ENCODE results near the gene PNPLA2.

Gene PNPLA2

DNA sequence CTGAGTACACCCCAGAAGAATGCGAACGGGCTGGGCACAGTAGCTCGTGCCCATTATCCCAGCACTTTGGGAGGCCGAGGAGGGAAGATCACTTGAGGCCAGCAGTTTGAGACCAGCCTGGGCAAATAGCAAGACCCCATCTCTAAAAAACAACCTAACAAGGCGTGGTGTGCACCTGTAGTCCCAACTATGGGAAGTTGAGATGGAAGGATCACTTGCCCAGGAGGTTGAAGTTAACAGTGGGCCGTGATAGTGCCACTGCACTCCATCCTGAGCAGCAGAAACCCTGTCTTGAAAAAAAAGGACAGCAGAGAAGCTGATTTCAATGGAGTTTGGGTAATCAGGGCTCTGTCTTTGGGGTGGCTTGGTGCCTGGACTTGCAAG is 5.7 kb upstream of the PNPLA2 start:
- no peak for DNase-seq (ENCODE audit: insufficient read length, low spot score)
- no peak for FAIRE-seq

DNA sequence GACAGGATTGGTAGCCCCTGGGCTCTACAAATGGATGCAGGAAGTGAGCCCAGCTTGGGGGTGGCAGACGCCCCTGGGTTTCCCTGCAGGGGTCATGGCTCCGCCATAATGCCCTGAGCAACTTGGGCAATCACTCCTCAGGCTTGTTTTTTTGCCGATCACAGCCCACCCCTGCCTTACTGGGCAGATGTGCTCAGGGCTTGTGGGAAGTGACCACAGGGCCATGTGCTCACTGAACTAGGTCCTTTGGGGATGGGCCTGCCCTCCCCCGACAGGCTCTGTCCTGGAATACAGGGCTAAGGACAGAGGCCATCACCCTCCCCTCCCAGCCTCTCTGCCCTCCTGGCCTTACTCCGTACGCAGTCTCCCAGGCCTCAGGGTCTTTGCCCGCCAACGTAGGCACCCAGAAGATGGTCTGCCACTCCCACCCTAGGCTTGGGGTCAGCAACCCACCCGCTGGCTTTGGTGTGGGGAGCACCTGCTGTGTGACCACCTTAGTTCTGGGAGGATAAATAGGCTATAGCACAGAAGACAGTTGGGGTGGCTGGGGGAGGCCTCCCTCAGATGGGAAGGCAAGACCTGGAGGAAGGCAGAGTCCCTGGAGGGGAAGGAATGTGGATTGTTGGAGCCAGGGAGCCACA is 5.1 kb upstream of the PNPLA2 start:
- FAIRE-seq (no peak), DNase-seq (ENCODE audit: insufficient read length, low spot score) (no peak)

- FAIRE-seq: no peak
- DNase-seq (ENCODE audit: insufficient read length, low spot score): no peak
Observed at GRCh38 chr11:815675-816432, 2.9 kb upstream of the PNPLA2 start.

GRCh38 chr11:816433-816779 is 2.3 kb upstream of the PNPLA2 start:
- no peak for FAIRE-seq
- DNase-seq (ENCODE audit: insufficient read length, low spot score): no peak

- DNase-seq (ENCODE audit: insufficient read length, low spot score) (peak; percentile 88), FAIRE-seq (peak; percentile 80)
Observed at GRCh38 chr11:819129-819931, 616 bp downstream of the PNPLA2 start.

DNA sequence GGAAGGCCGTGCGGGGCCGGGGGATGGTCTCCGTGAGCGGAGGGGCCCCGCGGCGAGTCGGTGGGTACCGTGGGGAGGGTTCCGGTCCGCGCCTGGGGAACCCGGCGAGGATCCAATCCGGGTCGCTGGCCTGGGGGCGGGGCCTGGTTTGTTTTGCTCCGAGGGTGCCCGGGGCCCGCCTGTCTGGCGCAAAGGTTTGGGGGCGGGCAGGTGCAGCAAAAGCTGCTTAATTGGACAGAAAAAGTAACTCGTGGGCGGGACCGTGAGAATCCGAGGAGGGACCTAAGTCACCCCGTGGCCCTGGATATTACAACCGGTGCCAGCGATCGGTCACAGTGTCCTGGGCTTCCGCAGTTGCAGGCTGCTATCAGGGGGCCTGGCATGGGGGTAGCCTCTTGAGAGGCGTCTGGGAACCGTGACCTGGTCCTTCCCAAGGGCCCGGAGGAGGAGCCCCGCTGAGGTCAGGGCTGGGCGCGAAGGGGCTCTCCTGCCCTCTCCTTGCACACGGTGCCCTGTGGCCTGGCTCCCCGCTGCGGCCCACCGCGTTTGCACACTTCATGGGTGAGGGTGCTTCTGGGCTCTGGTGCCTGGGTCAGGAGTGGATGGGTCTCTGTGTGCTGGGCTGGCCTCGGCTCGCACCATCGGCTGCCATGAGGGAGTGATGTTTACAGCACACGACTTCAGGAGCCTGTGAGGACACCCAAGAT is 1.4 kb downstream of the PNPLA2 start:
- DNase-seq (ENCODE audit: insufficient read length, low spot score): peak; percentile 98
- FAIRE-seq: peak; percentile 98

- no peak for DNase-seq (ENCODE audit: insufficient read length, low spot score)
Observed at GRCh38 chr11:820655-821511, 2.2 kb downstream of the PNPLA2 start.

DNA sequence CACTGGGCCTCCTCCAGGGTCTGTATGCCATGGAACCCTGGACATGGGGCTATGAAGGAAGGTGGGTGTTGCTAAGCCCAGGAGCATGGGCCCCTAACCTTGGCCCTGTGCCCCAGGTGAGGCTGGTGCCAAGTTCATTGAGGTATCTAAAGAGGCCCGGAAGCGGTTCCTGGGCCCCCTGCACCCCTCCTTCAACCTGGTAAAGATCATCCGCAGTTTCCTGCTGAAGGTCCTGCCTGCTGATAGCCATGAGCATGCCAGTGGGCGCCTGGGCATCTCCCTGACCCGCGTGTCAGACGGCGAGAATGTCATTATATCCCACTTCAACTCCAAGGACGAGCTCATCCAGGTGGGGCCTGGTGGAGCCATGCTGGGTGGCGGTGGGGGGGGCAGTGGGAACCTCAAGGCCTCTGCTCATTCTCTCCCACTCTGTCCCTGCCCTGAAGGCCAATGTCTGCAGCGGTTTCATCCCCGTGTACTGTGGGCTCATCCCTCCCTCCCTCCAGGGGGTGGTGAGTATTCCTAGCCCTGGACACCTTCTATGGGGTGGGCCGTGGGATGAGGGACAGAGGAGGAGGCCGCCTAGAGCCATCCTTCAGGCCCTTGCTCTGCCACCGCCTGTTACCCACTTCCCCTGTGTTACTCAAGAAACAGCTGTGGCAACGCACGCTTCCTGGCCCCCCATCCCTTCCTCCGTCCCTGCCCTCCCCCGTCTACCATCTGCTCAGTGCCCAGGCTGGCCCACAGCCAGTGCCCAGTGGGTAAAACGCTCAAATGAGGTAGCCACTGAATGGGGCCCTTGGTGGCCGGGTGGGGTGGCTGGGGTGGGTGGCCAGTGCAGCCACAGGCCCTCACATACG is 3.0 kb downstream of the PNPLA2 start:
- FAIRE-seq (no peak), DNase-seq (ENCODE audit: insufficient read length, low spot score) (no peak)

More at GRCh38 chr11:820655-821511, 2.2 kb downstream of the PNPLA2 start:
- FAIRE-seq: no peak

- DNase-seq (ENCODE audit: insufficient read length, low spot score) (no peak), FAIRE-seq (no peak)
Observed at GRCh38 chr11:823441-824291, 5.0 kb downstream of the PNPLA2 start.

- DNase-seq (ENCODE audit: insufficient read length, low spot score) (no peak), FAIRE-seq (no peak)
Observed at GRCh38 chr11:824292-824880, 5.7 kb downstream of the PNPLA2 start.

DNA sequence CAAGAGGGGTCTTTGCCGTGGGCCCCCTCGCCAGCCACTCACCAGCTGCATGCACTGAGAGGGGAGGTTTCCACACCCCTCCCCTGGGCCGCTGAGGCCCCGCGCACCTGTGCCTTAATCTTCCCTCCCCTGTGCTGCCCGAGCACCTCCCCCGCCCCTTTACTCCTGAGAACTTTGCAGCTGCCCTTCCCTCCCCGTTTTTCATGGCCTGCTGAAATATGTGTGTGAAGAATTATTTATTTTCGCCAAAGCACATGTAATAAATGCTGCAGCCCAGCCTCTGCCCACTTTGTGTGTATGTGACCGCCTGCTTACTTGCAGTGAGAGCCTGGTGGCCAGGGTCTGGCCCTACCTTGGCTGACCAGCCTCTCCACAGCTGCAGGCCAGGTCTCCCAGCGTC is 6.2 kb downstream of the PNPLA2 start:
- FAIRE-seq (no peak), DNase-seq (ENCODE audit: insufficient read length, low spot score) (no peak)

DNA sequence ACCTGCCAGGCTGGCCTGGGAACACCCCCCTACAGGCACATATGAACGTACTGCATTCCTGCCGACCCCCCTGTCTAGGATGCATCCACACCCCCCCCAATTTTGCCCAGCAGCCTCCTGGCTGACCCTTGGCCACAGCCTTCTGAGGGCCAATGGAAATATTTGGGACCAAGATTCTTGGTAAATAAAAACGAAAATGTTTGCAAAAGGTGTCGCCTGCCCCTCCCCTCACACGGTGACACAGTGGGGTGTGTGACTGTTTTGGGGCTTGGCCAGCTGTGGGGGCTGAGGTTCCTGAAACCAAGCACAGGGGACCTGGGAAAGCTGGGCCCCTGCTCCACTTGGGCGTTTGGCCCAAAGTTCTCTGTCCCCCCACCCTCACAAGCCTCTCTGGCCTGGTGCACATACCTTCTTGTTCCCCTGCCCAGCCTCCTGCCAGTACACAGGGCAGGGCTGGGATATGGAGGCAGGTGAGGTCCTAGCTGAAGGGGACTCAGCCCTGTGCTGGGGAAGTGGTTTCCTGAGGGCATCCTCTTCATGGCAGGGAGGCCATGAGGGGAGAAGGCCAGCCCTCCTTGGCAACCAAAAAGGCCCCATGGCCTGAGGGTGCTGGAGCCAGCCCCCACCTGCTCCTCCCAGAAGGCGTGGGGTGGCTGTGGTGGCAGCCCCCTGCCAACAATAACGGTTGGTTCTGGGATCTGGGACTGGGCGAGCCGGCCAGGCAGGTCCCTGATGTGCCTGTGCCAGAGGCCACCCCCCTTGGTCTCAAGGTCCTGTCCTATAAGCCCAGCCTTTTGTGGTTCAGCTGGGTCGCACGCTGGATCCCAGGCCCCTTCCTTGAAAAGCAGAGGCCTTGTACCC is 6.9 kb downstream of the PNPLA2 start:
- DNase-seq (ENCODE audit: insufficient read length, low spot score): no peak
- no peak for FAIRE-seq

DNA sequence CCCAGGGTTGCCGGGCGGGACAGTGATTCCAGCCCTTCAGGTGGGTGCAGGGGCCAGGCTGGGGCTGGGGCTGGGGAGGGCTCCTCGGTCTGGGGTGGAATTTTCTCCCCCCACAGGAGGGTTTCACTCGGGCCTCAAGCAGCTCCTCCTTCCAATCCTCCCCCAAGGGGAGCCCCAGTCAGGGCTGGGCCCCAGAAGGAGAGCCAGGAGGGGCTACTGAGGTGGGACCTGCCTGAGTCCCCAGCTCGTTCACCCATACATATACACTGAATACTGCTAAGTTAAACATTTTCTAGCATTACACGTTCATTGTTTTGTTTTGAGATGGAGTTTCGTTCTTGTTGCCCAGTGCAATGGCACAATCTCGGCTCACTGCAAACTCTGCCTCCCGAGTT is 7.5 kb downstream of the PNPLA2 start:
- no peak for DNase-seq (ENCODE audit: insufficient read length, low spot score)
- FAIRE-seq: peak; percentile 68

DNA sequence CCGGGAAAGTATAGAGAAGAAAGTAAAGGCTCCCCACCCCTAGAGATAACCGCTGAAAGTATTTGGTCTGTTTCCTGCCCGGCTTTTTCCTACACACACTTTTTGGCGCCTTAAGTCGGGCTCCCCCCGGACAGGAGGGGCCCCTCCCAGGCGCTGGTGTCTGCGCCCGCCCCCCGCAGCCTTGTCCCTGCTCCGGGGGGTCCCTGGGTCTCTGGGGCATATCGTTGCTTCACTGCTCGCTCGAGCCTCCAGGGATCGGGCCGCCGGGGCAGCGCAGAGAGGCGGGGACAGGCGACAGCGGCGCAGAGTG is 8.1 kb downstream of the PNPLA2 start:
- no peak for DNase-seq (ENCODE audit: insufficient read length, low spot score)

DNA sequence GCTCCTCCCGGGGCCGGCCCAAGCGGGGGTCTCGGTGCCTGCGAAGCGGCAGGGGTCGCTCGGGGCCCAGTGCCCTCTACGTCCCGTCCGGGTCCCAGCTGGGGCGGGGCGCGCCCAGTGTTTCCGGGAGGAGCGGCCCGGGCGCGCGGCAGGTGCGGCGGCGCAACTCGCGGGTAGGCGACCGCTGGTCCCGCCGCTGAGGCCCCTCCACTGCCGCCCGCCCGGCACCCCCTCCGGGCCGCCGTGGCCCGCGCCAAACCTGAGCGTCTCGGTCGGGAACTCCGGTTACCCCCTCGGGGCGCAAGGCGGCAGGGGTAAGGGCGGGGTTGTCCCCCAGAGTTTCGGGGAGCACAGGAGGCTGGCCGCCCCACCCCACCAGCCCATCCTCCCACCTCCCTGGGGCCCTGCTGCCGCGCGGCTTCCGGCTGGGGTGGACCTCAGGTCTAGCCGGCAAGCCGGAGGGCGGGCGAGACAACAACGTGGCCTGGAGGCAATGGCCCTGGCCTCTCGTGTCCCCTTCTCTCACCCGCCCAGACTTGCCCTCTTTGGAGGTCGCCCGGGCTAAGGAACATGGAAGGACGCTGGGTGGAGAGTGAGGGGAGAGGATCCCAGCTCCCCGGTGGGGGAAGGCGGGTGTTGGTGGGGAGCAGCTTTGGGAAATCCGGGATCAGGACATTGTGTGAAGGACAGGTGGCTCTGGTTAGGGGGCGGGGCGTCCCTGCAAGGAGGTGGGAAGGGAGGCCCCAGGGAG is 8.6 kb downstream of the PNPLA2 start:
- DNase-seq (ENCODE audit: insufficient read length, low spot score) (no peak), FAIRE-seq (peak; percentile 84)

More for the DNA sequence above, 8.1 kb downstream of the PNPLA2 start:
- peak; percentile 88 for FAIRE-seq

- FAIRE-seq (no peak), DNase-seq (ENCODE audit: insufficient read length, low spot score) (no peak)
Observed at GRCh38 chr11:827897-828192, 9.1 kb downstream of the PNPLA2 start, which contains the start of gene CRACR2B. TSS of gene CRACR2B (plus strand) at chr11:827919. CDS start at chr11:828608, 689 bp downstream.
